HG03025 (cell line): Measurements from ENCODE around the gene RUBCNL.
A peak's percentile ranks its signal among the peaks of the same experiment; 100 is the strongest.
"Not testable (repeated sequence)": the region's sequence is repeated elsewhere in the genome, so short reads cannot be mapped to it uniquely, and the experiment has no call there.

Experiments
- ATAC-seq: cut with Tn5 transposase; IDR thresholded peaks from one replicate; pipeline ENCODE4 v1.9.1; 2021; ENCODE audit warnings: mild to moderate bottlenecking, moderate library complexity; ENCODE audit not compliant: unreplicated experiment, low FRiP score

RUBCNL gene

GRCh38 chr13:46377554-46377953 is 9.5 kb downstream of the RUBCNL start:
- no peak for ATAC-seq

DNA sequence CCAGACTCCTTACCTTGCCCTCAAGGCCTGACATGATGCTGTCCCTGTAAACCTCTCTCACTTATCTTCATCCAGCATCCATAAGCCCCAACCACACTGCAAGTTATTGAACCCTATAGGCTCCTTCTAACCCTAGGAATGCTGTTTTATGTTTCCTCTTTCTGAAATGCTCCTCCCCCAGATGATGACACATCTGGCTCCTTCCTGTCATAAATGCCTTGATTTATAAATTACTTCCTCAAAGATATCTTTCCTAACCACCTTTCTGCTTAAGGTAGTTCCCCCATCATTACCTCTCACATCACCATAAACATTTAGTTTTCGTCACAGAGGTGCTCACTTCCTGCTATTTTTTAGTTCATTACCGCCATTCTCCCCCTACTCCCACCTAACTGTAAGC is 12.3 kb downstream of the RUBCNL start:
- no peak for ATAC-seq

DNA sequence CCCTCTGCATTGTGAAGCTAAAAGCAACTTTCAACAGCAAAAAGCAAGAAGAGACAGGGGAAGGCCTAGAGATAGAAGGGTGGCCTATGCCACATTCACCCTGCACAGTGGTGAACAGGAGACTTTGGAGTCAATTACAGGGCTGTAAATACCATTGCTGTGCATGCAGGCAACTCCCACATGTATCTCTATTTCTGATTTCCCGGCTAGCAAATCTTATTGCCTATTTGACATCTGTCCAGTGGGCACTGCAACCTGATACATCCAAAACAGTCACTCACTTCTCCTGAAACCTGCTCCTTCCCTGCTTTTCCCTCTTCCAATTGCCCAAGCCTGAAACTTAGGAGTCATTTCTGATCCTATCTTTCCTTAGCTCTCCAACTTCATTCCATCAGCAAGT is 13.4 kb downstream of the RUBCNL start:
- no peak for ATAC-seq

- not testable (repeated sequence) for ATAC-seq
These were observed 14.1 kb downstream of the RUBCNL start for GRCh38 chr13:46372938-46373337.

GRCh38 chr13:46372071-46372470 is 15.0 kb downstream of the RUBCNL start:
- ATAC-seq = no peak

GRCh38 chr13:46369506-46370277 is 17.4 kb downstream of the RUBCNL start:
- ATAC-seq = peak; percentile 66

GRCh38 chr13:46367617-46368327 is 19.3 kb downstream of the RUBCNL start:
- no peak for ATAC-seq

DNA sequence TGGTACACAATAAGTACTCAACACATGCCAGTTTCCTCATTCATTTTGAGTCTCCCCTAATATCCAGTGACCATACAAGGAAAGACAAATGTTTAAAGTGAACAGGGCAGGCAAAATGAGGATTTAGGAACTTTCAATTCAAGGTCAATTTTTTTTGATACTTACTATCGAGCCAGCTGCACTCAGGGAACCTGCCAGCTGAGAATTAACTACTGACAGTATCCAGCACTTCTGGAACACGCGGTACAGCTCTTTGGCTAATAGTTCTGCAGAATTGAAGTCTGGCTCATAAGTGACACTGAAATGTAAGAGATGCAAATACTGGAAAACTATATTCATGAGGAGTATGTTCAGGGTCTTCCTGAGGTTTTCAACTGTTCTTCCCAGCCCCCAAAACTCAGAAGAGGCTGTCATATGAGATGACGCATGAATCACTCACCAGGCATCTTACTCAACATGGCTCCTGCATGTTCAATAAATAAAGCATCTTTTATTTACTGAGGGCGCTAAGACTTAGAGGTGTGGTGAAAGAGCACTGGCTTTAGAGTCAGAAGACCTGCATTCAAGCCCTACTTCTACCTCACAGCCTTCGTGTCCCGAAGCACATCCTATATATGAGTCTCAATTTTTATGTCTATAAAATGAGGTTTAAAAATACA is 25.6 kb downstream of the RUBCNL start:
- ATAC-seq = no peak

DNA sequence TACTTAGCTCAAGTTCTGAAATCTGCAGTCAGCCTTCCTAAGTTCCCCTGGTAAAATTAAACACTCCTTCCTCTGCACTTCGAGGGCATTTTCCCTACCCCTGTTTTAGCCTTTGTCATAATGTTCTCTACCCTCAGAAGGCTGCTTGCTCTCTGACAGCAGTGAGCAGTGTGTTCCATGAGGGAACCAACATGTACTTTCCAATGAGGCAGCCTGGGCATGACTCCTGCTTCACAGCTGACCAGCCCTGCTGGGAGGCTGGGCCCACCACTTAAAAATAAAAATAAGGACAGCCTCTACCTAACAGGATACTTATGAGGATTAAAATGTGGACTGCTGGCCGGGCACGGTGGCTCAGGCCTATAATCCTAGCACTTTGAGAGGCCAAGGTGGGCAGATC is 26.4 kb downstream of the RUBCNL start:
- ATAC-seq = no peak

DNA sequence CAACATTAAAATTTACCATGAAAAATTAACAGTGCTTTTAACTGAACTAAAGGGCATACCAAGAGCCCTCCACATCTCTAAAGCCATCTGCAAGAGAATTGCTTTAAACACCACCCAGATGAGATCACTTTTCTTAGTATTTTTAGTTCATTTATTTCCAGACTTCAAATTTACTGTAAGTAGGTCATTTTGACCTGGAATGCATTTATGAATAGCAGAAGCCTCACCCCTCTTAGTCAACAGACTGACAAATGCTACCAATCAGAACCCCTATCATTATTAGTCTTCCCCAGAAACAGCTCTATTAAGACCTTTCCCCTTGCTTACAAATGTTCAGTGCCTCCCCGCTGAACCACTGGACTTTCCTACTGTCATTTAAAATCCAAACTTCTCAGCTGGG is 27.3 kb downstream of the RUBCNL start:
- no peak for ATAC-seq

GRCh38 chr13:46355901-46356590 is 31.0 kb downstream of the RUBCNL start:
- no peak for ATAC-seq

DNA sequence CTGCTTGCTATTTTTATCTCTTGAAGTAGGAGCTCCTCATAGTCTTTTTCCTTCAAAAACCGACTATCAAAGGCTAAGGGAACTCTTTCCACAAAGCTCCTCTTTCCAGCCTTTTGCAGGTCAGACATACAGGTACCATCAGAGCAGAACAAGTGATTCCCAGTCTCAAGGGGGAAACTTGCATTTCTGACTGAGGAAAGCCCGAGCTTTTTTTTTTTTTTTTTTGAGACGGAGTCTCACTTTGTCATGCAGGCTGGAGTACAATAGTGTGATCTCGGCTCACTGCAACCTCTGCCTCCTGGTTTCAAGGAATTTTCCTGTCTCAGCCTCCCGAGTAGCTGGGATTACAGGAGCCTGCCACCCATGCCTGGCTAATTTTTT is 32.0 kb downstream of the RUBCNL start:
- ATAC-seq = no peak

GRCh38 chr13:46354156-46355087 is 32.6 kb downstream of the RUBCNL start:
- ATAC-seq = no peak

- no peak for ATAC-seq
These were observed 34.2 kb downstream of the RUBCNL start for GRCh38 chr13:46352805-46353204.

DNA sequence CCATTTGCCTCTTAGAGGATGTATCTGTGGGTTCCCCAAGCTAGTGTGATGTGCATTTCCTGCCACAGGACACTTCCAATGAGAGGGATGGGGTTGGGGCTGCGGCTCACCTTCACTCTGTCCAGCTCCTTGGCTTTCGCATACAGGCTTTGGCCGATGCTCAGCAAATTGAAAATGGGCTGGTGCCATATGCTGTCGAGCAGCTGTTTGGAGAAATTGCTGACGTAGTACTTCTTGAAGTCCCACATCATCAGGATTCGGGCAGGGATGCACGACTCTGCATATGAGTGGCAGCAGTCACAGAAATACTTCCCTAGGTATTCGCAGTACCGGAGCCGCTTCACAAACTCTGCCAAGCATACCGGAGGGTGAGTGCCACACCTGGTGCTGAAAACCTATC is 37.0 kb downstream of the RUBCNL start:
- no peak for ATAC-seq

DNA sequence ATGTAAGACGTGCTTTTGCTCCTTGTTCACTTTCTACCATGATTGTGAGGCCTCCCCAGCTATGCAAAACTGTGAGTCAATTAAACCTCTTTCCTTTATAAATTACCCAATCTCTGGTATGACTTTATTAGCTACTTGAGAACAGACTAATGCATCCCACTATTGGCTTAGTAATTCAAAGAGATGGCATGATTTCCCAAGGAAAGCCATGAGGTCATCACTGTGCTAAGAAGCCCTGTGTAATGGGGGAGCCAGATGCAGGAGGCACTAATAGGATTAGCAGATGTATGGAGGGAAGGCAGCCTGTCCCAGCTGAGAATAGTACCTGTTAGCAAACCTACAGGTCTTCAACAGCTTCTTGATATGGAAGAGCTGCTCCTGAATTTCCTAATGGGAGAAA is 38.1 kb downstream of the RUBCNL start:
- no peak for ATAC-seq

DNA sequence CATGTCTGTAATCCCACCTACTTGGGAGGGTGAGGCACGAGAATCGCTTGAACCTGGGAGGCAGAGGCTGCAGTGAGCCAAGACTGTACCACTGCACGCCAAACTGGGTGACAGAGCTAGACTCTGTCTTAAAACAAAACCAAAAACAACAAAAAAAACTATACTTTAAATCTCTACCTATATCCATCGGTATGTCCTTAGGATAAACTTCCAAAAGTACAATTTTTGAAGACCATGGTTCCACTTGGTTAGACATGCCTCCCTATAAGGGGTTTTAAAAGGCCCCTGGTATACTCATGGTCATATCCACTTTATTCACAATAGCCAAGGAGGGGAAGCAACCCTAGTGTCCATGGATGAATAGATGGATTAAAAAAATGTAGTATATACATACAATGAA is 39.8 kb downstream of the RUBCNL start:
- no peak for ATAC-seq

GRCh38 chr13:46345866-46346265 is 41.2 kb downstream of the RUBCNL start:
- no peak for ATAC-seq

- ATAC-seq = no peak
These were observed 41.7 kb downstream of the RUBCNL start for GRCh38 chr13:46345398-46345797.
